SK-MEL-5 (cell line): ENCODE data around the gene SUV39H2. TPM values are rescaled to one million over a fixed set of nuclear protein-coding genes. Genes with fewer than 3 reads are reported as not detected.
"Not testable (repeated sequence)": the region's sequence is repeated elsewhere in the genome, so short reads cannot be mapped to it uniquely, and the experiment has no call there.

ENCODE experiments used
- DNase-seq: peaks from one replicate; pipeline ENCODE4 v3.0.0-alpha.2; 2016; ENCODE audit warnings: low read depth, low spot score
- in situ Hi-C: cut with HindIII; loops from 2 replicates; pipeline ENCODE4 v1.10.0; 2016; ENCODE audit warnings: low sequenced_read_pairs, high pct_unique_total_duplicates, low pct_unique_long_range_greater_than_20kb
- total RNA-seq: library from RNA; depleted of rRNA; stranded (reverse); fragments of >200 nt; shearing (Covaris generic); gene quantifications from 2 replicates; pipeline ENCODE4 v1.2.3, GENCODE V29; 2014

Gene SUV39H2
- total RNA-seq, 1 experiment from 2014 or later, result 17.4 TPM

DNA sequence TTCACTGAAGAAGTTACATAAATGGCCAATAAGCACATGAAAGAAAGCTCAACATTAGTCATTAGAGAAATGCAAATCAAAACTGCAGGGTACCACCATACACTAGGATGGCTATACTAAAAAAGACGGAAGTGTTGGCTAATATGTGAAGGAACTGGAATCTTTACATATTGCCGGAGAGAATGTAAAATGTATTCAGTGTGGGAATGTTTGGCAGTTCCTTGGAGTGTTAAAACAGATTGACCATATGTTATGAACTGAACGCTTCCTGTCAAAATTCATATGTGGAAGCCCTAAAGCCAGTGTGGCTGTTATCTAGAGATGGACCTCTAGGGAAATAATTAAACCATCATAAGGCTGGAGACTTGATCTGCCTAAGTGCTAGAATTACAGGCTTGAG lies 33.1 kb downstream of the SUV39H2 start:
- no peak for DNase-seq

DNA sequence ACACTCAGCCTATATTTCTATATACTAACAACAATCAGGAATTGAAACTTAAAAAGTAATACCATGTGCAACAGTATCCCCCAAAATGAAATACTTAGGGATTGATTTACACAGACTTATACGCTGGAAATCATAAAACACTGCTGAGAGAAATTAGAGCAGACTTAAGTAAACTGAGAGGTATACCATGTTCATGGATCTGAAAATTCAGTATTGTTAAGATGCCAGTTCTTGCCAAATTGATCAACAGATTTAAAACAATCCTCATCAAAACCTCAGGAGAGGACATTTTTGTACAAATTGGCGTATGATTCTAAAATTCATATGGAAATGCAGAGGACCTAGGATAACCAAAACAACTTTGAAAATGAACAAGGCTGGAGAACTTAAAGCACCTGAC lies 37.9 kb downstream of the SUV39H2 start:
- DNase-seq, result no peak
- in situ Hi-C loops, result no loop called here

More for the DNA sequence above, 33.1 kb downstream of the SUV39H2 start:
- in situ Hi-C loops, result no loop called here

DNA sequence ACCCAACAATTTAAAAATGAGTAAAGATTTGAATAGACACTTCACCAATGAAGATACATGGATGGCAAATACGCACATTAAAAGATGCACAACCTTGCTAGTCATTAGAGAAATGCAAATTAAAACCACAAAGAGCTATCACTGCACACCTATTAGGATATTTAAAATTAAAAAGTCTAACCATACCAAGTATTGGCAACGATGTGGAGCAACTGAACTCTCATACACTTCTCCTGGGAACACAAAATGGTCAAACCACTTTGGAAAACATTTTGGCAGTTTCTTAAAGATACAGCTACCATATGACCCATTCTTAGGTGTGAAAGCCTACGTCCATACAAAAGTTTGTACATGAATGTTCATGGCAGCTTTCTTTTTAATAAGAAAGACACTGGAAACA lies 39.2 kb downstream of the SUV39H2 start:
- in situ Hi-C loops, result no loop called here

DNA sequence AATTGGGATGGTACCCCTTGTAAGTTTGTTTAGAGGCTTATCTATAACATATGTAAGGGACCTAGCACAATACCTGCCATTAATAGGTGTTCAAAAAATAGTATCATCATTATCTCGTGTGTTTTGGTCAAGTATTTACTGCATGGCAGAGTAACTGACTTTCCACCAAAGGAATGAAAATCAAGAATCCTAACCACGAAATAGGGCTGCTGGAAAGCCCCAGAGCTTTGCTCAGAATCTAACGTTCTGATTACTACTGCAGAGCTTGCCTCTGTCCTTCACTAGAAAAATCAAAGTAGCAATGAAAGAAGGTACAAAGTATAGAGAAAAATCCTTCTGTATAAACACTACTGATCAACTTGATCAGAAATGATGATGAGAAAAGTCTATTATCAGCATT lies 40.3 kb downstream of the SUV39H2 start:
- no peak for DNase-seq

More for the DNA sequence above, 39.2 kb downstream of the SUV39H2 start:
- DNase-seq, result no peak

DNA sequence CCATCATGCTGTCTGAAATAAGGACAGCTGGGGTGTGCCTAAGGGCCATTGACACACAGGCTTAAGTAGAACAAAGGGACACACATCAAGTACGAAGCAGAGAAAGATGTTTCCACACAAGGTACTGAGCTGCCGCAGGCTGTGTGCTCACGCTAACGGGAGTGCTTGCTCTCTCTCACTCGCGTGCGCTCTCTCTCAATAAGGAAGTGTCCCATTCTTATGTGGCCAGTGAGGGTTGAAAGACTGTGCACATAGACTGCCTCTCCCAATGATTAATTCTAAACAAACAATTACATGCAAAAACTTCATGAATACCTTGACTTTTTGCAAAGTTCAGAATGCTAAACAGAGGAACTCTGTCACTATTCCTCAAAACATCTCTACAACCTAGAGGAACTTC lies 45.3 kb downstream of the SUV39H2 start:
- in situ Hi-C loops, result no loop called here
- no peak for DNase-seq

More for the DNA sequence above, 40.3 kb downstream of the SUV39H2 start:
- in situ Hi-C loops, result no loop called here

DNA sequence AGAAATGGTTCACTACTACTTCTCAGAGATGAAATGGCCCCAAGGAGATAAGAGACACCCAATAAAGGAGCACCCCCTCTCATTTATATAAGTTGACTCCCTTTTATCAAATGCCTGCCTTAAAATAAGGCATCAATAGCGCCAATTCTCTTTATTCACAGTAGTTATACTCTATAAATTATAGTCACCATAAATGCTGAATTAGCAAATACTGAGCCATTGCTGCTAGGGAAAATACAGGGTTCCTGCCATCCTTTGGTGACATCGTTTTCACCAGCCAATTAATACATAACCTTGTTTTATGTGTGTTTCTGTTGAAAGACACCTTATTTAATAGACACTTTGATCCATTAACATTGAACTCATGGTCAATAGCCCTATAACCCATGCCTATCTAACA lies 46.6 kb downstream of the SUV39H2 start:
- no peak for DNase-seq
- in situ Hi-C loops, result no loop called here

DNA sequence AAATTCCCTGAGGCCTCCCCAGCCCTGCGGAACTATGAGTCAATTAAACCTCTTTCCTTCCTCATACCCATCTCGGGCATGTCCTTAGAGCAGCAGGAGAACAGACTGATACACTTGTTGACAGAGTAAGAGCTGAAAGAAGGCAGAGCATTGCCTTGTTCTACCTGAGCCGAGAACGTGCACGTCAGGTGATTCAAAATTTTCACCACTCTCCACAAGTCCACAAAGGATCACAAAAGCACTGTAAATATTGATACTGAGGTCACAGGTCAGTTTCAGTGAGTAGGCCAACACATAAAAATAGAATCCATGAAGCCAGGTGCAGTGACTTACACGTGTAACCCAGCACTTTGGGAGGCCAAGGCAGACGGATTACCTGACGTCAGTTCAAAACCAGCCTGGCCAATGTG lies 47.4 kb downstream of the SUV39H2 start:
- DNase-seq, result no peak
- in situ Hi-C loops, result no loop called here

DNA sequence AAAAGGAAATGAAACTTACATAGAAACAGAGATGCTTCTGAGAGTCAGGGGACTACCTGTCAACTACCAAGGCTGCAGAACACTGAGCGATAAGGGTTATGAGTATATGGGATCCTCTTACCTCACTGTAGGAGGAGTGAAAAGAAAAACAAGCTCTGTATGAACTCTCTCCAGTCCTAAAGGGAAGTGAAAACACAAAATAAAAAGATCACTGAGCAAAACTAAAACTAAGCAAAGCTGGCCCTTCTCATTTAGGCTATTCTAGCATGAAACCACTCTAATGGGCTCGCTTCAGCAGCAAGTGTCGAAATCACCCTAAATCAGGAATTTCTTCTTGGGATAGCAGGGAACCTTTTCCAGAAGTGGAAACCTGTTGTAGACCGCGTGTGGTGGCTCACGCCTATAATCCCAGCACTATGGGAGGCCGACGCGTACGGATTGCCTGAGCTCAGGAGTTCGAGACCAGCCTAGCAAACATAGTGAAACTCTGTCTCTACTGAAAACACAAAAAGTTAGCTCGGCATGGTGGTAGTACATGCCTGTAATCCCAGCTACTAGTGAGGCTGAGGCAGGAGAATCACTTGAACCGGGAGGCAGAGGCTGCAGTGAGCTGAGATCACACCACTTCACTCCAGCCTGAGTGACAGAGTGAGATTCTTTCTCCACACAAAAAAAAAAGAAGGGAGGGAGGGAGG lies 48.2 kb downstream of the SUV39H2 start:
- in situ Hi-C loops, result no loop called here
- no peak for DNase-seq

DNA sequence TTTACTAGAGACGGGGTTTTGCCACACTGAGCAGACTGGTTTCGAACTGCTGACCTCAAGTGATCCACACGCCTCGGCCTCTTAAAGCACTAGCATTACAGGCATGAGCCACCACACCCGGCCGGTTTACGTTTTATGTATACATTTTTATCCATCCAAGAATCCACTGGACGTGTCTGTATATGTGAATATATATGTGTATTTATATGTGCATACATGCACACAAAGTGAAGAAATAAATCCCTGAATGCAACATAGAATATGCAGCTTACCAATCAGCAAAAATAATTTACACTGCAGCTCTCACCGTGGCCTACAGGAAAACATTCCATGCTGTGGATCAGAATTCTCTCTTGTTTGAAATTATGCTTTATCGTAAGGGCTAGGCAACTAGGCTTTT lies 51.9 kb downstream of the SUV39H2 start:
- in situ Hi-C loops, result no loop called here
- no peak for DNase-seq

DNA sequence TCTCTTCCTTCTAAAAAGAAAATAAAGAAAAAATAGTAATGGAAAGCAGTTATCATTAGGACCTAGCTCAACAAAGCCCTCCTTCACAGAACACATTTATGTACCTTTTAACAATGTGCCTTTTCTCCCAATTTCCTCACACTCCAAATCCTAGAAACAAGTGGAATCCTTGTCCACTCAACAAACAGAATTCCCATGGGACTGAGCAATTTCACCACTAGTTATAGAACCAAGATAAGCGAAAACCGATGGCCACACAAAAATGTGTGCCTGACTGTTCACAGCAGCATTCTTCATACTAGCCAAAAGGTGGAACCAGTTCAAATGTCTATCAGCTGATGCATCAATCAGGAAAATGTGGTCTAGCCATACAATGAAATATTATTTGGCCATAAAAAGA lies 57.9 kb downstream of the SUV39H2 start:
- peak; percentile 99 for DNase-seq
- in situ Hi-C loops, result no loop called here

DNA sequence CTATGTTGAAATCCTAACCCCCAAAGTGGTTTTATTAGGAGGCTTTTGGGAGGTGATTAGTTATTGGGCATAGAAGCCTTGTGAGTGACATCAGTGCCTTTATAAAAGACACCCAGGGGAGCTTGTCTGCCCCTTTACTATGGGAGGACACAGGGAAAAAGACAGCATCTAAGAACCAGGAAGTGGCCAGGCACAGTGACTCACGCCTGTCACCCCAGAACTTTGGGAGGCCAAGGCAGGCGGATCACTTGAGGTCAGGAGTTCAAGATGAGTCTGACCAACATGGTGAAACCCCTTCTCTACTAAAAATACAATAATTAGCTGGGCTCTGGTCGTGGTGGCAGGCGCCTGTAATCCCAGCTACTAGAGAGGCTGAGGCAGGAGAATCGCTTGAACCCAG lies 60.3 kb downstream of the SUV39H2 start:
- in situ Hi-C loops, DNase-seq: not testable (repeated sequence)

DNA sequence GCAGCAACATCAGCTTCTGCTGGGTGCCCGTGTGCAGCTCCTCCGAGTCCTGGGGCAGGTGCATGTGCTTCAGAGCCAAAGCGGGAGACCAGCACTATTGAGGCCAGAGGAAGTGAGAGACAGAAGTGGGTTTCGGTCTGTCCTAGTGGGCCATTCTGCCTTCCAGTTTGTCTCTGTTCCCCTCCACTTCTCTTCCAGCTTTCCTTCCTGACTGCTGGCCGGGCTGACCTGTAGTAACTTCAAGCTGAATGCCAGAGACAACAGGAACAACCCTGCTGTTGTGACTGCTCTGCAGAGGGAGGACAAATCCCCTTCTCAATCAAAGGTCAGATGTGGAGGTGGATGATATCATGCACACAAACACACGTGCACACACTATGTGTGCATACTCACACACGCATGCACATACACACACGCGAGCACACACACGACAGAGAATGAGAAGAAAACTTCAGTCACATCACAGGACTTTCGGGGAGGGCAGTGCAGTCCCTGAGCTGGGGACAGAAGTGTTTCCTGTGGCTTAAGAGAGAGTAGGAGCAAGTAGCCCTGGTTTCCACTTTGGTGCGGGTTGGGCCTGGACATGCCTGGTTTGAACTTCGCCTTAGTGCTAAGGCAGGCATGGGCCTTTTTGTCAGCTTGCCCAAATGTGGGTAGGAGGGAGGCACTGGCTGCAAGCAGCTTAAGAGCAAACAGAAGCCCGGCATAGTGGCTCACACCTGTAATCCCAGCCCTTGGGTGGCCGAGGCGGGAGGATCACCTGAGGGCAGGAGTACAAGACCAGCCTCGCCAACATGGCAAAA lies 63.7 kb downstream of the SUV39H2 start:
- DNase-seq, in situ Hi-C loops: not testable (repeated sequence)

DNA sequence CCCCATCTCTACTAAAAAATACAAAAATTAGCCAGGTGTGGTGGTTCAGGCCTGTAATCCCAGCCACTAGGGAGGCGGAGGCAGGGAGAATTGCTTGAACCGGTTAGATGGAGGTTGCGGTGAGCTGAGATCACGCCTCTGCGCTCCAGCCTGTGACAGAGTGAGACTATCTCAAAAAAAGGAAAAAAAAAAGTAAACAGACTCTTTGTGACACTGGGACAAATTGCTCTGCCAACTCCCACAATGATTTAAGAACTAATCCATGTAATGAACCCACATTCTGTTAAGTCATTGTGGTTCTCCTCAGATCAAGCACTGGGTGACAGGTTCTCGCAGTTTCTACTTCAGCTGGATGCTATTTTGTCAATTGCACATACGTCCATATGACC lies 64.3 kb downstream of the SUV39H2 start:
- DNase-seq, in situ Hi-C loops: not testable (repeated sequence)

DNA sequence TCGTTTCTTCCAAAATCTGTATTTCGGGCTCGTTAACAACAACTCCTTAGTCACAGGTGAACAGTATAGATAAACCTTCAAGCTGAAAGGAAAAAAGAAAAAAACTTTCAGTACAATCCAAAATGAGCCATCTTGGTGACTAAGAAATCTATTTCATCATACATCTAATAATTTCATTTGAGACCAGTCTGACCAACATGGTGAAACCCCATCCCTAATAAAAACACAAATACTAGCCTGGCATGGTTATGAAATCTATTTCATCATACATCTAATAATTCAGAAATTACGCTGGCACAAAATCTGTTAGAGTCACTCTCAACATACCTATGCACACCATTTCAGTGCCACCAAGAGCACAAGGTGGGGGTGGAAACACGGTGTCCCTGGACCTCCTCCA lies 66.4 kb downstream of the SUV39H2 start:
- in situ Hi-C loops, result no loop called here
- no peak for DNase-seq

DNA sequence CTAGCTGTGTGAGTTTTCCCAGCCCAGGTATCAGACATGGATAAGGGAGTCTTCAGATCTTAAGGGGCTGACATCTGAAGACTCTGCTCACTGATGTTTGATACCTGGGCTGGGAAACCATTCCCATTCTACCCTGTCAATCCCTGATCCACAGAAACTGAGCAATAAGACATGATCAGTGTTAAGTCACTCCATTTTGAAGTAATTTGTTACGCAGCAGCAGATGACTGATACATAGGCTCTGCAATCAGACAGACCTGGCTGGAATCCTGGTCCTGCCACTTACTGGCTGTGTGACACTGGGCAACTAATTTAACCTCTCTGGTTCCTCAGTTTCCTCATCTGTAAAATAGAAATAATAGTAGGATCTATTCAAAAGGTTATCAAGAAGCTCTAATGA lies 68.6 kb downstream of the SUV39H2 start:
- DNase-seq, result no peak
- in situ Hi-C loops, result no loop called here

DNA sequence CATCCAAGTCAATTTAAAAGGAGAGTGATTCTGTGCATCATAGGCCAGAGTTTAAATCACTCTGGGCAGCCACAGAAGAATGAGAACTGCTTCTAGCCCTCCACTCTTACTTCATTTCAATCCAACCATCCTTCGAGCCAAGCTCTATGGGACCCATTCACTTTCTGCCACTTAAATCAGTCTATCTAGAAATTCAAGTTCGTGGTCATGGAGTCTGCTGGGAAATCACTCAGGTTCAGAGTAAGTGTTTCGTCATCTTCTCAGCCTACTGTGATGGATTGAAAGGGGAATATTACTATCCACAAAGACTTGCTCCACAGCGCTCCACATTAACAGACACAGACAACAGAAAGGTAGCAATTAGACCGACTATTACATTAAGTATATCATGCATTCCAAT lies 70.6 kb downstream of the SUV39H2 start:
- DNase-seq, result no peak
- in situ Hi-C loops, result no loop called here

DNA sequence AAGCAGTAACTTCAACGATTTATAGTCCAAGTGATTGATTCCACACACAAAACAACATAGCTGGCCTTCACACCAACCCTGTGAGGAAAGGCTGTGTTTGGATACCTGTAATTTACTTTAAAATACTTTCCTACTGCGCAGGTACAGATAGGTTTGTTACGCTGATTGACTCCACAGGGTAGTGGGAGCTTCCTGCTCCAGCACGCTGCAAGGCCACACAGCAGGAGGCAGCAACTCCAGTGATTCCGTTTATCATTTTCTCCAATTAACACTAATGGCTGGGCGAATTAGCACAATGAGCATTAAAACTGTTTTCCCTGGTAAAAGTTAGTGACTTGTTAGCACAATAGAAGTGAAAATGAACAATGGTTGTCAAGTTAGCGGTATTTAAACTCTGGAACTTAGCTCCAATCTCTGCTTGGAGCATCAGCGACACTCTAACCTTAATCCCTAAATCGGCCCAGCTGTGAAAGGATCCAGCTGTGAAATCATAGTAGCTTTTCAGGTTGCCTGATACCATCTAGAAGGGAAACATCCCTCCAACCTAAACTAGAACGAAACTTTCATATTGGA lies 74.3 kb downstream of the SUV39H2 start:
- in situ Hi-C loops, result no loop called here
- DNase-seq, result no peak

DNA sequence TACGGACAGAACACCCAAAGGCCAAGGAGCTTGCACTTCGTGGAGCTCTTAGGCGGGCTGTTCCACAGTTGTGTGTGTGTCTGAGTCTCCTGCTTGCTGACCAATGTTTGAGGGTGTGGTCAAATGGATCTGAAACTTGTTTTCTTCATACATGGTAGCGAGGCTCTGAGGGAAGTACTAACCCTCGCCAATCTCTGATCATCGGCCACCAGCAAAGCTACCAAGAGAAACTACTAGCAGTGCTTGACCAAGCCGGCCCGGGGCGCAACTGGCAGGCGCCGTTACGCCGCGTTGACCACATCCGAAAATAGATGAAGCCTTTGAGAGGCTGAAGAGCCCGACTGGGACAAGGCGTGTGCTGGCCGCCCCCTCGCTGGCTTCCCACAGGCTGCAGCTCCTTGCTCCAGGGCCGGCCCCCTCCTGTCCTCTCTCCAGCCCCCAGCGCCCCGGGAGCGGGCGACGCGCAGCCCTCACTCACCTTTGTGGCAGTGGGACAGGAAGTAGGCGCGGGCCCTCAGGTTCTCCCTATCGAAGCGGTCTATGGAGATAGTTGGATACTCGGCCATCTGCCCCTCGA lies 74.8 kb downstream of the SUV39H2 start:
- peak; percentile 43 for DNase-seq
- in situ Hi-C loops, result no loop called here
